DOHH2 (cell line): ENCODE measurements around the gene CUEDC1.

Experiments
- EZH2phosphoT487 ChIP-seq: fragments of 200-600 bp; sonication (generic); IDR thresholded peaks from 2 replicates; pipeline ENCODE4 v1.6.1; 2017; ENCODE audit warnings: borderline replicate concordance, mild to moderate bottlenecking, antibody characterized with exemption, low read length, moderate library complexity, mixed read lengths
- TF ChIP-seq, protein P1 (sequence below): fragments of 200-600 bp; sonication (generic); IDR thresholded peaks from one replicate; pipeline ENCODE4 v1.5.1; 2014; ENCODE audit warnings: antibody characterized with exemption, mild to moderate bottlenecking, low read depth, low read length; ENCODE audit not compliant: poor library complexity, severe bottlenecking

GRCh38 chr17:57908278-57908677, 46.9 kb downstream of the CUEDC1 start:
- TF ChIP-seq, protein P1, sequence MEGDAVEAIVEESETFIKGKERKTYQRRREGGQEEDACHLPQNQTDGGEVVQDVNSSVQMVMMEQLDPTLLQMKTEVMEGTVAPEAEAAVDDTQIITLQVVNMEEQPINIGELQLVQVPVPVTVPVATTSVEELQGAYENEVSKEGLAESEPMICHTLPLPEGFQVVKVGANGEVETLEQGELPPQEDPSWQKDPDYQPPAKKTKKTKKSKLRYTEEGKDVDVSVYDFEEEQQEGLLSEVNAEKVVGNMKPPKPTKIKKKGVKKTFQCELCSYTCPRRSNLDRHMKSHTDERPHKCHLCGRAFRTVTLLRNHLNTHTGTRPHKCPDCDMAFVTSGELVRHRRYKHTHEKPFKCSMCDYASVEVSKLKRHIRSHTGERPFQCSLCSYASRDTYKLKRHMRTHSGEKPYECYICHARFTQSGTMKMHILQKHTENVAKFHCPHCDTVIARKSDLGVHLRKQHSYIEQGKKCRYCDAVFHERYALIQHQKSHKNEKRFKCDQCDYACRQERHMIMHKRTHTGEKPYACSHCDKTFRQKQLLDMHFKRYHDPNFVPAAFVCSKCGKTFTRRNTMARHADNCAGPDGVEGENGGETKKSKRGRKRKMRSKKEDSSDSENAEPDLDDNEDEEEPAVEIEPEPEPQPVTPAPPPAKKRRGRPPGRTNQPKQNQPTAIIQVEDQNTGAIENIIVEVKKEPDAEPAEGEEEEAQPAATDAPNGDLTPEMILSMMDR: no peak
- TF ChIP-seq EZH2phosphoT487: no peak
